HepG2 (cell line): Measurements from ENCODE around the gene TRMU. TPM values are rescaled to one million over a fixed set of nuclear protein-coding genes. Genes with fewer than 3 reads are reported as not detected.

Experiments used
- DNMT3B ChIP-seq: conservative IDR thresholded peaks from 2 replicates; pipeline ENCODE4 v1.6.1; 2016; ENCODE audit warnings: missing biosample characterization, control low read depth
- GABPA ChIP-seq, 2 experiments: IDR thresholded peaks; 2 replicates each; pipeline ENCODE4 v1.6.1; 2011 to 2016; ENCODE audit warnings: low read depth in 2 of 2, low read length in 1 of 2, missing biosample characterization in 1 of 2, missing genetic modification characterization in 1 of 2
- GPBP1L1 ChIP-seq: sonication (generic); formaldehyde crosslinking; IDR thresholded peaks from 2 replicates; pipeline ENCODE4 v1.5.0; 2020; ENCODE audit warnings: mild to moderate bottlenecking, missing genetic modification reagents
- GZF1 ChIP-seq: sonication (generic); formaldehyde crosslinking; IDR thresholded peaks from 2 replicates; pipeline ENCODE4 v1.5.1; 2020; ENCODE audit warnings: mild to moderate bottlenecking, missing genetic modification reagents
- KDM3A ChIP-seq: IDR thresholded peaks from 2 replicates; pipeline ENCODE4 v1.6.1; 2018; ENCODE audit warnings: low read depth, missing compliant biosample characterization
- KMT2B ChIP-seq: IDR thresholded peaks from 2 replicates; pipeline ENCODE4 v1.6.1; 2016; ENCODE audit warnings: missing genetic modification reagents, missing compliant biosample characterization
- MBNL3 ChIP-seq: fragments of 250-450 bp; sonication (Bioruptor Pico); conservative IDR thresholded peaks from 2 replicates; pipeline ENCODE4 v1.8.0; 2022; ENCODE audit warnings: mild to moderate bottlenecking, inconsistent platforms
- MED1 ChIP-seq: sonication (generic); formaldehyde crosslinking; IDR thresholded peaks from 2 replicates; pipeline ENCODE4 v1.4.0; 2020; ENCODE audit warnings: missing genetic modification reagents
- PLRG1 ChIP-seq: fragments of 450-650 bp; conservative IDR thresholded peaks from 2 replicates; pipeline ENCODE4 v1.6.1; 2016
- PRMT3 ChIP-seq: sonication (generic); formaldehyde crosslinking; IDR thresholded peaks from 2 replicates; pipeline ENCODE4 v1.8.1; 2022; ENCODE audit warnings: low read depth, mild to moderate bottlenecking, moderate library complexity, missing genetic modification reagents, borderline replicate concordance
- SKI ChIP-seq: fragments of 450-650 bp; IDR thresholded peaks from one replicate; pipeline ENCODE4 v1.6.1; 2018; ENCODE audit warnings: mild to moderate bottlenecking; ENCODE audit not compliant: partially characterized antibody
- SP1 ChIP-seq, 2 experiments: fragments of 450-650 bp in 1 of 2; sonication (generic) in 1 of 2; formaldehyde crosslinking in 1 of 2; IDR thresholded peaks; 2 replicates each; pipeline versions ENCODE4 v1.4.0 to v1.6.1; 2016 to 2020; ENCODE audit warnings: missing genetic modification reagents in 1 of 2
- STAT5B ChIP-seq: sonication (generic); formaldehyde crosslinking; IDR thresholded peaks from 2 replicates; pipeline ENCODE4 v1.4.0; 2020; ENCODE audit warnings: missing genetic modification reagents
- TBP ChIP-seq: sonication (generic); formaldehyde crosslinking; IDR thresholded peaks from 2 replicates; pipeline ENCODE4 v1.5.0; 2020; ENCODE audit warnings: missing genetic modification reagents
- TOE1 ChIP-seq: sonication (generic); formaldehyde crosslinking; IDR thresholded peaks from 2 replicates; pipeline ENCODE4 v1.4.0; 2020; ENCODE audit warnings: mild to moderate bottlenecking, missing genetic modification reagents
- ZFY ChIP-seq: sonication (generic); formaldehyde crosslinking; IDR thresholded peaks from 2 replicates; pipeline ENCODE4 v1.4.0; 2020; ENCODE audit warnings: missing genetic modification reagents
- ZNF280B ChIP-seq: sonication (generic); formaldehyde crosslinking; IDR thresholded peaks from 2 replicates; pipeline ENCODE4 v1.5.0; 2020; ENCODE audit warnings: missing genetic modification reagents, mild to moderate bottlenecking, borderline replicate concordance
- ZNF292 ChIP-seq: sonication (generic); formaldehyde crosslinking; IDR thresholded peaks from 2 replicates; pipeline ENCODE4 v1.8.1; 2022; ENCODE audit warnings: mild to moderate bottlenecking, low read depth, missing genetic modification reagents, borderline replicate concordance
- ZNF431 ChIP-seq: sonication (generic); formaldehyde crosslinking; IDR thresholded peaks from 2 replicates; pipeline ENCODE4 v1.9.0; 2022; ENCODE audit warnings: missing genetic modification reagents, low read depth, mild to moderate bottlenecking, borderline replicate concordance
- ZNF44 ChIP-seq: sonication (generic); formaldehyde crosslinking; IDR thresholded peaks from 2 replicates; pipeline ENCODE4 v1.5.1; 2020; ENCODE audit warnings: mild to moderate bottlenecking, missing genetic modification reagents
- ZNF543 ChIP-seq: sonication (generic); formaldehyde crosslinking; IDR thresholded peaks from 2 replicates; pipeline ENCODE4 v1.4.0; 2020; ENCODE audit warnings: mild to moderate bottlenecking, missing genetic modification reagents
- ZNF615 ChIP-seq: sonication (generic); formaldehyde crosslinking; IDR thresholded peaks from 2 replicates; pipeline ENCODE4 v1.5.0; 2020; ENCODE audit warnings: mild to moderate bottlenecking, missing genetic modification reagents, borderline replicate concordance
- ZNF644 ChIP-seq: IDR thresholded peaks from 2 replicates; pipeline ENCODE4 v1.6.1; 2016; ENCODE audit warnings: low read depth
- ZNF781 ChIP-seq: sonication (generic); formaldehyde crosslinking; IDR thresholded peaks from 2 replicates; pipeline ENCODE4 v1.5.1; 2020; ENCODE audit warnings: borderline replicate concordance, mild to moderate bottlenecking, missing genetic modification reagents; ENCODE audit errors: not compliant biosample characterization
- ZNF782 ChIP-seq: sonication (generic); formaldehyde crosslinking; IDR thresholded peaks from 2 replicates; pipeline ENCODE4 v1.4.0; 2020; ENCODE audit warnings: missing genetic modification reagents, mild to moderate bottlenecking, borderline replicate concordance
- ZNF841 ChIP-seq: sonication (generic); formaldehyde crosslinking; IDR thresholded peaks from 2 replicates; pipeline ENCODE4 v1.8.1; 2023; ENCODE audit warnings: missing genetic modification reagents, borderline replicate concordance
- ZZZ3 ChIP-seq: sonication (generic); formaldehyde crosslinking; IDR thresholded peaks from 2 replicates; pipeline ENCODE4 v1.4.0; 2020; ENCODE audit warnings: missing genetic modification reagents, mild to moderate bottlenecking, borderline replicate concordance
- polyA plus RNA-seq, 8 experiments: library from polyadenylated mRNA; depleted of rRNA in 3 of 8; stranded (reverse) in 7 of 8; unstranded in 1 of 8; fragments of >200 nt; fragmentation: Illumina TruSeq in 4 of 8; extraction: Trizol in 4 of 8; gene quantifications; 2 replicates each; pipeline versions ENCODE4 v1.2.1 to v1.2.3, GENCODE V29; 2011 to 2016; ENCODE audit warnings: low read depth in 4 of 8, missing spikeins in 1 of 8, mixed read lengths in 1 of 8; ENCODE audit not compliant: insufficient read depth in 1 of 8
- total RNA-seq, 5 experiments: library from RNA; depleted of rRNA; stranded (reverse); fragments of >200 nt; fragmentation: Illumina TruSeq; extraction: Trizol; gene quantifications; 2 replicates each; pipeline ENCODE4 v1.2.3, GENCODE V29; 2016; ENCODE audit warnings: low read depth in 1 of 5
- TF ChIP-seq, protein P1 (sequence below): IDR thresholded peaks from 2 replicates; pipeline ENCODE4 v1.6.1; 2016; ENCODE audit warnings: mild to moderate bottlenecking

Gene TRMU
- total and polyA plus RNA-seq, 2 of the 13 experiments (the other 11 are each of a cell fraction or from before 2014, with no cell fraction given), result 31.0 to 50.2 TPM

- TF ChIP-seq PRMT3 (CRISPR knock-in tag) (no peak), ZNF644 (CRISPR knock-in tag) (no peak), KDM3A (peak; percentile 36; the same call in 1 of the 2 replicates), MBNL3 (CRISPR knock-in tag) (no peak), TOE1 (CRISPR knock-in tag) (no peak), GABPA (IDR thresholded peaks at IDR 0.05; ENCODE audit: low read depth, low read length) (no peak), GABPA (CRISPR knock-in tag; IDR thresholded peaks at IDR 0.05; ENCODE audit: low read depth) (0 out of 2 replicates have a peak, but pooled peaks have one; percentile 14), ZNF543 (0 out of 2 replicates have a peak, but pooled peaks have one; percentile 45), MED1 (CRISPR knock-in tag) (no peak; the same call in 1 of the 2 replicates), GPBP1L1 (no peak), SKI (peak; percentile 43), ZNF841 (CRISPR knock-in tag) (no peak), GZF1 (0 out of 2 replicates have a peak, but pooled peaks have one; percentile 32), ZFY (peak; percentile 58; the same call in 1 of the 2 replicates), ZNF782 (CRISPR knock-in tag) (no peak), ZNF44 (CRISPR knock-in tag) (no peak), ZZZ3 (CRISPR knock-in tag) (no peak), ZNF615 (CRISPR knock-in tag) (no peak), PLRG1 (no peak), ZNF431 (CRISPR knock-in tag) (no peak), SP1 (IDR thresholded peaks at IDR 0.05) (no peak), SP1 (CRISPR knock-in tag; IDR thresholded peaks at IDR 0.05) (no peak), ZNF292 (CRISPR knock-in tag) (peak; percentile 71), ZNF781 (CRISPR knock-in tag) (no peak), KMT2B (no peak), ZNF280B (0 out of 2 replicates have a peak, but pooled peaks have one; percentile 13), TBP (CRISPR knock-in tag) (0 out of 2 replicates have a peak, but pooled peaks have one; percentile 51), STAT5B (CRISPR knock-in tag) (no peak), DNMT3B (CRISPR knock-in tag) (no peak)
- TF ChIP-seq, protein P1, sequence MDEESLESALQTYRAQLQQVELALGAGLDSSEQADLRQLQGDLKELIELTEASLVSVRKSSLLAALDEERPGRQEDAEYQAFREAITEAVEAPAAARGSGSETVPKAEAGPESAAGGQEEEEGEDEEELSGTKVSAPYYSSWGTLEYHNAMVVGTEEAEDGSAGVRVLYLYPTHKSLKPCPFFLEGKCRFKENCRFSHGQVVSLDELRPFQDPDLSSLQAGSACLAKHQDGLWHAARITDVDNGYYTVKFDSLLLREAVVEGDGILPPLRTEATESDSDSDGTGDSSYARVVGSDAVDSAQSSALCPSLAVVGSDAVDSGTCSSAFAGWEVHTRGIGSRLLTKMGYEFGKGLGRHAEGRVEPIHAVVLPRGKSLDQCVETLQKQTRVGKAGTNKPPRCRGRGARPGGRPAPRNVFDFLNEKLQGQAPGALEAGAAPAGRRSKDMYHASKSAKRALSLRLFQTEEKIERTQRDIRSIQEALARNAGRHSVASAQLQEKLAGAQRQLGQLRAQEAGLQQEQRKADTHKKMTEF (CRISPR knock-in tag), result peak; percentile 29; the same call in 1 of the 2 replicates
Observed at GRCh38 chr22:46390652-46391301, 55.3 kb downstream of the TRMU start (continued).
